ENCODE data around the gene GRXCR1. TPM values are rescaled to one million over a fixed set of nuclear protein-coding genes. Genes with fewer than 3 reads are reported as not detected.

Gene GRXCR1
- total RNA-seq, 1 donor from 2014 or later: not detected

GRCh38 chr4:43071069-43071468, 178.6 kb downstream of the GRXCR1 start:
- no peak overlapping the region for H3K4me3 ChIP-seq (ENCODE audit: insufficient read depth, low read depth, low read length)
- no peaks in the 10 kb centered on the region for H3K27me3 Mint-ChIP-seq (ENCODE audit: low read depth, unreplicated experiment)
- H3K4me1 Mint-ChIP-seq (ENCODE audit: low read depth, unreplicated experiment): no peaks in the 10 kb centered on the region
- no peak overlapping the region for H2AFZ ChIP-seq (ENCODE audit: low read depth, low read length)
- H3K27ac Mint-ChIP-seq (ENCODE audit: unreplicated experiment): no peak overlapping the region
- H3K9ac ChIP-seq (ENCODE audit: low read length): no peak overlapping the region
- peaks cover 4% of the 10 kb centered on the region for H3K9me3 Mint-ChIP-seq (ENCODE audit: unreplicated experiment)
- no peaks in the 10 kb centered on the region for H3K79me2 ChIP-seq (ENCODE audit: insufficient read depth, low read length)
- H3K36me3 Mint-ChIP-seq (ENCODE audit: low read depth, unreplicated experiment): no peaks in the 10 kb centered on the region
- H3K27ac ChIP-seq (ENCODE audit: low read depth, low read length): no peak overlapping the region
- no peak for DNase-seq (ENCODE audit: low read depth)
- no peak overlapping the region for H3K4me2 ChIP-seq (ENCODE audit: low read length)
- no peaks in the 10 kb centered on the region for H4K20me1 ChIP-seq (ENCODE audit: insufficient read depth, low read length)
- peaks cover 9% of the 10 kb centered on the region for H3K9me3 ChIP-seq (ENCODE audit: insufficient read depth, low read depth, low read length)
- TF ChIP-seq EZH2 (IDR thresholded peaks at IDR 0.05; ENCODE audit: insufficient read depth, low read length) (no peak), CTCF (IDR thresholded peaks at IDR 0.05; ENCODE audit: insufficient read depth, low read depth, low read length) (no peak)
- no peak overlapping the region for H3K4me3 Mint-ChIP-seq (ENCODE audit: unreplicated experiment)
- H3K27me3 ChIP-seq (ENCODE audit: insufficient read depth, low read length): no peaks in the 10 kb centered on the region
- no peaks in the 10 kb centered on the region for H3K36me3 ChIP-seq (ENCODE audit: insufficient read depth, low read length)
- no peaks in the 10 kb centered on the region for H3K4me1 ChIP-seq (ENCODE audit: insufficient read depth, low read length)
- no peak for FAIRE-seq

Other genes with a start within 250 kb of the GRXCR1 start
- gene ATP8A1, start 235.6 kb upstream of the GRXCR1 start, total RNA-seq: 2.9 TPM in 2 replicates